ENCODE results near the gene DIP2C. TPM values are rescaled to one million over a fixed set of nuclear protein-coding genes. Genes with fewer than 3 reads are reported as not detected.
"Not testable (repeated sequence)": the region's sequence is repeated elsewhere in the genome, so short reads cannot be mapped to it uniquely, and the experiment has no call there.

DIP2C gene
- total RNA-seq, 2 experiments from 2014 or later, result 0.70 to 0.76 TPM

GRCh38 chr10:604716-605631 is 84.5 kb downstream of the DIP2C start:
- no peaks in the 10 kb centered on the region for H3K27me3 Mint-ChIP-seq
- H3K4me1 Mint-ChIP-seq, result no peaks in the 10 kb centered on the region
- no peak for DNase-seq
- H3K4me3 Mint-ChIP-seq, result no peak overlapping the region
- ChIA-PET POLR2A (no interaction called here), CTCF (no interaction called here)
- H3K27ac Mint-ChIP-seq, result no peak overlapping the region
- no peaks in the 10 kb centered on the region for H3K9me3 Mint-ChIP-seq
- H3K36me3 Mint-ChIP-seq (ENCODE audit: low read depth), result no peaks in the 10 kb centered on the region

GRCh38 chr10:603745-604144 is 85.7 kb downstream of the DIP2C start:
- ChIA-PET POLR2A (no interaction called here), CTCF (no interaction called here)
- Mint-ChIP-seq H3K27ac (no peak overlapping the region), H3K27me3 (no peaks in the 10 kb centered on the region), H3K9me3 (no peaks in the 10 kb centered on the region), H3K36me3 (ENCODE audit: low read depth) (no peaks in the 10 kb centered on the region), H3K4me1 (no peaks in the 10 kb centered on the region), H3K4me3 (no peak overlapping the region)
- DNase-seq, result no peak

- no peak overlapping the region for H3K4me3 Mint-ChIP-seq
- no peaks in the 10 kb centered on the region for H3K27me3 Mint-ChIP-seq
- no peaks in the 10 kb centered on the region for H3K4me1 Mint-ChIP-seq
- POLR2A ChIA-PET, result no interaction called here
- DNase-seq, result no peak
- H3K36me3 Mint-ChIP-seq (ENCODE audit: low read depth), result no peaks in the 10 kb centered on the region
- CTCF ChIA-PET, result no interaction called here
- H3K27ac Mint-ChIP-seq, result no peak overlapping the region
- no peaks in the 10 kb centered on the region for H3K9me3 Mint-ChIP-seq
Observed at GRCh38 chr10:602391-603005, 87.0 kb downstream of the DIP2C start.

GRCh38 chr10:601660-601963 is 87.9 kb downstream of the DIP2C start:
- H3K4me3 Mint-ChIP-seq, result no peak overlapping the region
- no peaks in the 10 kb centered on the region for H3K4me1 Mint-ChIP-seq
- POLR2A ChIA-PET, result no interaction called here
- no peaks in the 10 kb centered on the region for H3K9me3 Mint-ChIP-seq
- H3K36me3 Mint-ChIP-seq (ENCODE audit: low read depth), result no peaks in the 10 kb centered on the region
- H3K27me3 Mint-ChIP-seq, result no peaks in the 10 kb centered on the region
- no peak for DNase-seq
- H3K27ac Mint-ChIP-seq, result no peak overlapping the region
- CTCF ChIA-PET, result no interaction called here

GRCh38 chr10:600876-601659 is 88.4 kb downstream of the DIP2C start:
- H3K4me1 Mint-ChIP-seq, result no peaks in the 10 kb centered on the region
- no peak overlapping the region for H3K4me3 Mint-ChIP-seq
- no peaks in the 10 kb centered on the region for H3K36me3 Mint-ChIP-seq (ENCODE audit: low read depth)
- no peaks in the 10 kb centered on the region for H3K27me3 Mint-ChIP-seq
- no peak overlapping the region for H3K27ac Mint-ChIP-seq
- H3K9me3 Mint-ChIP-seq, result no peaks in the 10 kb centered on the region
- DNase-seq, result no peak
- ChIA-PET CTCF (no interaction called here), POLR2A (no interaction called here)

- H3K27ac Mint-ChIP-seq, result no peak overlapping the region
- H3K4me1 Mint-ChIP-seq, result no peaks in the 10 kb centered on the region
- no peak for DNase-seq
- no peaks in the 10 kb centered on the region for H3K9me3 Mint-ChIP-seq
- H3K27me3 Mint-ChIP-seq, result no peaks in the 10 kb centered on the region
- no peak overlapping the region for H3K4me3 Mint-ChIP-seq
- H3K36me3 Mint-ChIP-seq (ENCODE audit: low read depth), result no peaks in the 10 kb centered on the region
- ChIA-PET CTCF (no interaction called here), POLR2A (no interaction called here)
Observed at GRCh38 chr10:600234-600633, 89.2 kb downstream of the DIP2C start.

- Mint-ChIP-seq H3K27me3 (no peaks in the 10 kb centered on the region), H3K4me1 (no peaks in the 10 kb centered on the region), H3K9me3 (no peaks in the 10 kb centered on the region), H3K4me3 (no peak overlapping the region), H3K36me3 (ENCODE audit: low read depth) (no peaks in the 10 kb centered on the region), H3K27ac (no peak overlapping the region)
- CTCF ChIA-PET, result no interaction called here
- POLR2A ChIA-PET, result no interaction called here
- DNase-seq, result no peak
Observed at GRCh38 chr10:599767-600166, 89.7 kb downstream of the DIP2C start.

GRCh38 chr10:598415-599170 is 90.9 kb downstream of the DIP2C start:
- Mint-ChIP-seq H3K36me3 (ENCODE audit: low read depth) (no peaks in the 10 kb centered on the region), H3K4me3 (no peak overlapping the region), H3K4me1 (no peaks in the 10 kb centered on the region), H3K9me3 (no peaks in the 10 kb centered on the region), H3K27me3 (no peaks in the 10 kb centered on the region), H3K27ac (no peak overlapping the region)
- DNase-seq, result no peak
- CTCF ChIA-PET, result no interaction called here
- POLR2A ChIA-PET, result no interaction called here

GRCh38 chr10:597976-598375 is 91.5 kb downstream of the DIP2C start:
- Mint-ChIP-seq H3K4me3 (no peak overlapping the region), H3K4me1 (no peaks in the 10 kb centered on the region), H3K27me3 (no peaks in the 10 kb centered on the region), H3K36me3 (ENCODE audit: low read depth) (no peaks in the 10 kb centered on the region), H3K27ac (no peak overlapping the region), H3K9me3 (no peaks in the 10 kb centered on the region)
- ChIA-PET CTCF (no interaction called here), POLR2A (no interaction called here)
- DNase-seq, result no peak

GRCh38 chr10:596725-597345 is 92.6 kb downstream of the DIP2C start:
- POLR2A ChIA-PET, result no interaction called here
- Mint-ChIP-seq H3K9me3 (no peaks in the 10 kb centered on the region), H3K36me3 (ENCODE audit: low read depth) (no peaks in the 10 kb centered on the region), H3K4me3 (no peak overlapping the region), H3K27me3 (no peaks in the 10 kb centered on the region), H3K27ac (no peak overlapping the region), H3K4me1 (no peaks in the 10 kb centered on the region)
- DNase-seq, result no peak
- CTCF ChIA-PET, result no interaction called here

GRCh38 chr10:596131-596530 is 93.3 kb downstream of the DIP2C start:
- POLR2A ChIA-PET; CTCF ChIA-PET; H3K27ac Mint-ChIP-seq; H3K4me3 Mint-ChIP-seq; H3K4me1 Mint-ChIP-seq; DNase-seq; H3K36me3 Mint-ChIP-seq (ENCODE audit: low read depth); H3K27me3 Mint-ChIP-seq; H3K9me3 Mint-ChIP-seq: not testable (repeated sequence)

GRCh38 chr10:595473-595872 is 94.0 kb downstream of the DIP2C start:
- POLR2A ChIA-PET, result no interaction called here
- Mint-ChIP-seq H3K27ac (no peak overlapping the region), H3K4me1 (no peaks in the 10 kb centered on the region), H3K36me3 (ENCODE audit: low read depth) (no peaks in the 10 kb centered on the region), H3K9me3 (no peaks in the 10 kb centered on the region), H3K27me3 (peaks cover 2% of the 10 kb centered on the region), H3K4me3 (no peak overlapping the region)
- DNase-seq, result no peak
- CTCF ChIA-PET, result no interaction called here

All from activated CD4-positive, alpha-beta memory T cell treated with anti-CD3 and anti-CD28 coated beads, Interleukin-2, amount 10 ng/mL, durations not matched to agents 7 days and 5 days (primary cell).